DMS 273 treated with DMSO at 0.1 percent for 48 hours (cell line): ENCODE data around the gene RASL11B.

Source experiments
- DNase-seq: peaks from one replicate; lab custom pipeline; 2025; lab: John Stamatoyannopoulos, UW

RASL11B gene

DNA sequence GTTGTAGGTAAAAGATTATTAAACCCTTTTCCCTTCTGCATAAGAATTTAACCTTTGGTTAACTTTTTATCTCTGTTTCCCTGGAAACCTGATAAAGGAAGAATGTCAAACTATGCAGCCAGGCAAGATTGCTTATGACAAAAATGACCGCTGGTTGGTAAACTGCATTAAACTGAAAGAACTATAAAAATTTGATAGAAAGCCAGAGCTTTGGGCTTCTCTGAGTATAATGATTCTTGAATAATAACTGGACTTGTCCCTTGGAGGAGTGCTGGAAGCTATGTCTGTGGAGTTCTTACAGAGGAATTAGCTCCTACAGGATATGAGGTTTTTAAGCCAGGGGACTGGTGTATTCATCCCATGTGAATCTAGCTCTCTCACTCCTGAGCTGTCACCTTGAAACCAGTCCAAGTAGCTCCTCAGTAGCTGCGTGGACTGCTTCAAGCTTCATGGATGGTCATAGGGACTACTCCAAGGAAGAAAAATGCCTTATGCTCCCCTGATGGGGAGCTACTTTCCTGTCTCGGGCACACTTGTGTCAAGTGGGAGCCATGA, 52.0 kb downstream of the RASL11B start:
- no peak for DNase-seq

DNA sequence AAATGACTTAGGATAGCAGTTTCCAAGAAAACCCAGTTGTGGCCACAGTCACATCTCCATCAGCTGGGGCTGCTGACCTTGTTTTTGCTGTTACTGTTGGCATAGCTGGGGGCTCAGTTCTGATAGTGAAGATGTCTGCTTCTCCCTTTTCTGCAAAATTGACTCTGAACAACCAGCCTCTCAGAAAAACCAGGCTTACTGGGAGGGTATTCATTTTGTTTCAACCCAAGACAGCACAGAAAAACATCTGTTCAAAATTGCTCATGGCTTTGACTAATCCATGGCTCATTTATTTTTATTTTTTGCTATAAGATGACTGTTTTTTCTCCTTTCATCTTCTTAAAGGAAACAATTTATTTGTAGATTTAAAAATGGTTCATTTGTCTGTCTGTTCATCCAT, 53.1 kb downstream of the RASL11B start:
- no peak for DNase-seq

DNA sequence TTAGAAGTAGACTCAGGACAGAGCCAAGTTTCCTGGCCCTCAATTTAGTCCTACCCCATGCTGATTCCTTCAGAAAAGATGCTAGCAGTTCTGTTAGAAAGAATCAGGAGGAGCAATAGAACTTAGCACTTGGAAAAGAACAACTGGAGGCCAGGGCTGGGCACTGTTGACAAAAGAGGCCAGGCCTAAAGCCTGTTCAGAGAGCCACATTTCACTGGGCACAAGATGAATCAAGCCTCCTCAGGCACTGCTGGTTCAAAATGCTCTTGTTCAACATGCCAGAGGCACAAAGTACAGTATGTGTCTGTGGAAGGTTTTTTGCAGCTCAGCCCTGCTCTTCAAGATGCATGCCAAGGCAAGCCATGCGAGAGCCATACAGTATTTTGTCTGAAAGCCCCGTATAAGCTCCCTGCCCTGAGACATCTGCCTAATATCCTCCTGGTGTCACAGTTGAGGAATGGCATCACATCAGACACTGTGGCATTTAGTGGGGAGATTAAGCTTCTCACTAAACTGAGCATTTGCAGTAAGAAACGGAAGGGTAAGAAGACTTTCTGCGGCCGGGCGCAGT, 53.7 kb downstream of the RASL11B start:
- DNase-seq = no peak
